H9 (cell line): ENCODE data around the gene AMMECR1L. TPM values are rescaled to one million over a fixed set of nuclear protein-coding genes. Genes with fewer than 3 reads are reported as not detected.
"Not testable (repeated sequence)": the region's sequence is repeated elsewhere in the genome, so short reads cannot be mapped to it uniquely, and the experiment has no call there.

Experiments used
- DNase-seq: peaks from one replicate; pipeline ENCODE4 v3.0.0-alpha.2; 2017
- H2AFZ ChIP-seq: one replicate; pipeline ENCODE4 v1.6.1; 2013; ENCODE audit warnings: mild to moderate bottlenecking, low read length, control low read depth, moderate library complexity
- H2AK5ac ChIP-seq: 2 replicates; pipeline ENCODE4 v1.6.1; 2013; ENCODE audit warnings: low read length, control low read depth, mixed read lengths; ENCODE audit not compliant: insufficient read length
- H2BK120ac ChIP-seq: one replicate; pipeline ENCODE4 v1.6.1; 2013; ENCODE audit warnings: low read depth, mild to moderate bottlenecking, low read length, control low read depth, inconsistent platforms; ENCODE audit not compliant: poor library complexity, severe bottlenecking
- H2BK12ac ChIP-seq: 2 replicates; pipeline ENCODE4 v1.6.1; 2013; ENCODE audit warnings: low read length, control low read depth, mixed read lengths, low read depth; ENCODE audit not compliant: insufficient read length
- H2BK15ac ChIP-seq: 2 replicates; pipeline ENCODE4 v1.6.1; 2013; ENCODE audit warnings: low read depth, low read length, control low read depth
- H2BK20ac ChIP-seq: one replicate; pipeline ENCODE4 v1.6.1; 2013; ENCODE audit warnings: low read depth, mild to moderate bottlenecking, low read length, control low read depth, inconsistent platforms; ENCODE audit not compliant: poor library complexity, severe bottlenecking
- H2BK5ac ChIP-seq: 2 replicates; pipeline ENCODE4 v1.6.1; 2013; ENCODE audit warnings: low read length, control low read depth, mixed read lengths; ENCODE audit not compliant: insufficient read length
- H3K14ac ChIP-seq: 2 replicates; pipeline ENCODE4 v1.6.1; 2013; ENCODE audit warnings: low read length, control low read depth; ENCODE audit not compliant: insufficient read depth
- H3K18ac ChIP-seq: 2 replicates; pipeline ENCODE4 v1.6.1; 2013; ENCODE audit warnings: low read depth, mild to moderate bottlenecking, mixed read lengths, low read length, control low read depth; ENCODE audit not compliant: insufficient read length
- H3K23ac ChIP-seq: 2 replicates; pipeline ENCODE4 v1.6.1; 2013; ENCODE audit warnings: low read length, control low read depth, mixed read lengths, low read depth; ENCODE audit not compliant: insufficient read length
- H3K23me2 ChIP-seq: 2 replicates; pipeline ENCODE4 v1.6.1; 2013; ENCODE audit warnings: low read depth, mild to moderate bottlenecking, mixed read lengths, low read length, control low read depth; ENCODE audit not compliant: insufficient read length, poor library complexity, severe bottlenecking
- H3K27ac ChIP-seq: 2 replicates; pipeline ENCODE4 v1.5.1; 2013; ENCODE audit warnings: low read length, control low read depth, mixed read lengths, low read depth; ENCODE audit not compliant: insufficient read length
- H3K27me3 ChIP-seq: 2 replicates; pipeline ENCODE4 v1.6.1; 2013; ENCODE audit warnings: low read length, control low read depth, inconsistent platforms; ENCODE audit not compliant: insufficient read depth
- H3K4ac ChIP-seq: 2 replicates; pipeline ENCODE4 v1.6.1; 2013; ENCODE audit warnings: low read depth, mild to moderate bottlenecking, control low read depth, inconsistent platforms, low read length, moderate library complexity
- H3K4me1 ChIP-seq: 2 replicates; pipeline ENCODE4 v1.6.1; 2013; ENCODE audit warnings: low read length, control low read depth, inconsistent platforms; ENCODE audit not compliant: insufficient read depth
- H3K4me2 ChIP-seq: 2 replicates; pipeline ENCODE4 v1.6.1; 2013; ENCODE audit warnings: low read length, control low read depth, mixed read lengths; ENCODE audit not compliant: insufficient read length, insufficient read depth
- H3K56ac ChIP-seq: 2 replicates; pipeline ENCODE4 v1.6.1; 2013; ENCODE audit warnings: low read depth, mild to moderate bottlenecking, mixed read lengths, low read length, control low read depth; ENCODE audit not compliant: insufficient read length
- H3K79me1 ChIP-seq: 2 replicates; pipeline ENCODE4 v1.6.1; 2013; ENCODE audit warnings: low read depth, mild to moderate bottlenecking, moderate library complexity, low read length, control low read depth, inconsistent platforms; ENCODE audit not compliant: insufficient read depth, poor library complexity, severe bottlenecking
- H3K79me2 ChIP-seq: 2 replicates; pipeline ENCODE4 v1.6.1; 2013; ENCODE audit warnings: low read length, control low read depth, inconsistent platforms; ENCODE audit not compliant: insufficient read depth
- H3K9ac ChIP-seq: 2 replicates; pipeline ENCODE4 v1.6.1; 2013; ENCODE audit warnings: low read length, control low read depth, mixed read lengths; ENCODE audit not compliant: insufficient read length; ENCODE audit errors: extremely low read depth
- H3K9me3 ChIP-seq: one replicate; pipeline ENCODE4 v1.6.1; 2013; ENCODE audit warnings: low read depth, low read length, inconsistent platforms; ENCODE audit not compliant: control insufficient read depth
- H3T11ph ChIP-seq: one replicate; pipeline ENCODE4 v1.6.1; 2013; ENCODE audit warnings: mild to moderate bottlenecking, low read length, control low read depth, inconsistent platforms
- H4K20me1 ChIP-seq: one replicate; pipeline ENCODE4 v1.6.1; 2013; ENCODE audit not compliant: control insufficient read depth, insufficient read length, insufficient read depth
- H4K5ac ChIP-seq: 2 replicates; pipeline ENCODE4 v1.6.1; 2013; ENCODE audit warnings: low read depth, mild to moderate bottlenecking, mixed read lengths, low read length, control low read depth; ENCODE audit not compliant: insufficient read length
- H4K8ac ChIP-seq: replicated peaks from 2 replicates; pipeline ENCODE4 v1.6.1; 2013; ENCODE audit warnings: low read length, control low read depth, mixed read lengths, low read depth; ENCODE audit not compliant: insufficient read length
- H4K91ac ChIP-seq: 2 replicates; pipeline ENCODE4 v1.6.1; 2013; ENCODE audit warnings: low read depth, mild to moderate bottlenecking, moderate library complexity, mixed read lengths, low read length, control low read depth; ENCODE audit not compliant: insufficient read length
- H3K27ac Mint-ChIP-seq, 3 experiments: 2 replicates in 2 of 3; 3 replicates in 1 of 3; pipeline ENCODE4 v1.8.0; 2020 to 2021; ENCODE audit warnings: mixed read lengths in 3 of 3, mild to moderate bottlenecking in 1 of 3, moderate library complexity in 1 of 3
- H3K27me3 Mint-ChIP-seq: 2 replicates; pipeline ENCODE4 v1.8.0; 2021; ENCODE audit warnings: low read depth, mild to moderate bottlenecking, moderate library complexity, mixed read lengths
- H3K36me3 Mint-ChIP-seq, 3 experiments: 2 replicates in 2 of 3; 3 replicates in 1 of 3; pipeline ENCODE4 v1.8.0; 2020 to 2021; ENCODE audit warnings: low read depth in 3 of 3, mixed read lengths in 3 of 3; ENCODE audit not compliant: insufficient read depth in 1 of 3
- H3K4me1 Mint-ChIP-seq, 2 experiments: 2 replicates each; pipeline ENCODE4 v1.8.0; 2020; ENCODE audit warnings: mixed read lengths in 2 of 2
- H3K4me3 Mint-ChIP-seq, 2 experiments: 2 replicates in 1 of 2; 3 replicates in 1 of 2; pipeline ENCODE4 v1.8.0; 2020 to 2021; ENCODE audit warnings: mild to moderate bottlenecking in 2 of 2, mixed read lengths in 2 of 2, moderate library complexity in 1 of 2
- H3K9me3 Mint-ChIP-seq, 2 experiments: 2 replicates in 1 of 2; 3 replicates in 1 of 2; pipeline ENCODE4 v1.8.0; 2020; ENCODE audit warnings: mild to moderate bottlenecking in 2 of 2, mixed read lengths in 2 of 2, moderate library complexity in 1 of 2
- WGBS: extraction: QIAGEN DNeasy Blood & Tissue Kit; methylation state at CpG from one replicate; pipeline ENCODE4 v1.1.7; 2013; ENCODE audit warnings: missing lambda C conversion rate, low lambda C conversion rate, mixed read lengths; ENCODE audit not compliant: insufficient read length; ENCODE audit errors: extremely low coverage; 5-methylcytosine and 5-hydroxymethylcytosine counted together
- long read RNA-seq: library from polyadenylated mRNA; unstranded; transcript quantifications from one replicate; pipeline ENCODE4 v2.0.0, GENCODE V29; 2020
- total RNA-seq: library from RNA; stranded (reverse); gene quantifications from 2 replicates; pipeline ENCODE4 v1.2.1, GENCODE V29; 2021

AMMECR1L gene
- 20.0 and 20.3 TPM in 2 replicates for total RNA-seq
- long read RNA-seq, full-length matches to known transcripts: 39 of 58 reads
- long read RNA-seq, partial matches to known transcripts: 1 of 58 reads
- long read RNA-seq, other reads (novel, unspliced or antisense): 18 of 58 reads

DNA sequence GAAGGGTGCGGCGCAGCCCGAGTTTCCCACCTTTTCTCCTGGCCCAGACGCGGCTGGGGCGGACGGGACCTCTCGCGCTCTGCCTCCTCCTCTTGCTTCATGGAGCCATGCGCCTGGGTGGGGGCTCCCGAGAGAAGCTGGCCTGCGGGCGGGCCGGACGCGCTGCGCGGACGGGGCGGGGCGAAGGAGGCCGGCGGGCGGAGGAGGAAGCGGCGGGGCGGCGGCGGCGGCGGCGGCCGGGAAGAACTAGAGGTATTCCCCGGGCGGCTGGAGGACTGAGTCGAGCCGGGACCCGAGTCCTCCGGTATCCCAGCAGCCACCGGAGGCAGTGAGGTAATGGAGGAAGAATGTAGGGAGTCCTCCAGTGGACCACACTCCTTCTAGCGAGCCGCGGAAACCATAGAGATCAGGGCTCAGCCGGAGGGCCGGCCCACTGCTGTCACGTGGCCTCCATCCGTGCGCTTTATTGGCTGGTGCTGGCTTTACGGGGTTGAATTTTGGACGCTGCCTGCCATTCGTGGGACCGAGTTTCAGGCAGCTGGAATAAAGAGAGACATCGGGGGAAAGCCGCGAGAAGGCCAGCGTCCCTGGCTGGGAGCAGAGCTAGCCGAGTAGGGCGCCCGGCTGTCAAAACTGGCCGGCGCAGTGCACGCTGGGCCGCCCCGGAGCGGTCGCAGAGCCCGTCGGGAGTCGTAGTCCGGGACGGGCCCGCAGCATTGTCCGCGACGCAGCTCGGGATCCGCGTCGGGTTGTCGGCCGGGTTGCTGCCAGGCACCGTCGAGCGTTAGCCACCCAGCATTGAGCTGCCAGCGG is at the start of gene AMMECR1L:
Gene AMMECR1L (minus strand): TSS at position 177 of the 813 bp plus-strand sequence. CDS start 11,722 bp downstream, outside the sequence.
- not testable (repeated sequence) for H3K23me2 ChIP-seq, H2BK20ac ChIP-seq, H3K18ac ChIP-seq, H3K27me3 ChIP-seq, H3K4me1 ChIP-seq, H2BK120ac ChIP-seq, H3K4ac ChIP-seq, H3K56ac ChIP-seq, H2BK5ac ChIP-seq, H4K5ac ChIP-seq, H3K9me3 ChIP-seq, H2BK15ac ChIP-seq, H3K27ac ChIP-seq, H2AK5ac ChIP-seq, H4K20me1 ChIP-seq, H4K8ac ChIP-seq, H3K23ac ChIP-seq, H2BK12ac ChIP-seq, H3K27me3 Mint-ChIP-seq, H4K91ac ChIP-seq, H3T11ph ChIP-seq, H2AFZ ChIP-seq, H3K9me3 Mint-ChIP-seq
- H3K79me2 ChIP-seq: peaks cover 10% of the 10 kb centered on the region; the same call in 1 of the 2 replicates
- peak within 1 kb of the TSS; percentile 84 for H3K14ac ChIP-seq
- WGBS: no CpG with 5 or more reads among the region's 85 CpGs
- H3K27ac Mint-ChIP-seq: peak within 1 kb of the TSS; percentile 84 to 97 (median 91)
- peak within 1 kb of the TSS; percentile 85 to 88 for H3K4me3 Mint-ChIP-seq
- DNase-seq: peak; percentile 69
- H3K9ac ChIP-seq: peak within 1 kb of the TSS; percentile 72
- peaks cover 22 to 24% of the 10 kb centered on the region in 2 experiments for H3K4me1 Mint-ChIP-seq
- peaks cover 11% of the 10 kb centered on the region for H3K79me1 ChIP-seq
- H3K36me3 Mint-ChIP-seq: peaks cover 15 to 32% (median 29%) of the 10 kb centered on the region in 3 experiments; a peak in 6 of 7 replicates
- H3K4me2 ChIP-seq: peak within 1 kb of the TSS; percentile 82
